ENCODE measurements around the gene ANXA4. TPM values are rescaled to one million over a fixed set of nuclear protein-coding genes. Genes with fewer than 3 reads are reported as not detected.

The ANXA4 gene
- total RNA-seq, 4 donors from 2014 or later: 106 to 216 (median 156) TPM

- no peak overlapping the region for H3K27ac ChIP-seq
- TF ChIP-seq CTCF (IDR thresholded peaks at IDR 0.05) (no peak), POLR2A (IDR thresholded peaks at IDR 0.05) (no peak)
- no peaks in the 10 kb centered on the region for H3K9me3 ChIP-seq
- no peak for DNase-seq
- H3K27me3 ChIP-seq: no peaks in the 10 kb centered on the region
- peaks cover 0 to 85% (median 0%) of the 10 kb centered on the region in 3 donors for H3K36me3 ChIP-seq
- no peak overlapping the region for H3K4me3 ChIP-seq
- H3K4me1 ChIP-seq: no peaks in the 10 kb centered on the region
Observed at GRCh38 chr2:69807821-69808540, 66.0 kb downstream of the ANXA4 start.

- Histone ChIP-seq H3K36me3 (peaks cover 0 to 81% (median 0%) of the 10 kb centered on the region in 3 donors), H3K27me3 (no peaks in the 10 kb centered on the region), H3K4me1 (no peaks in the 10 kb centered on the region), H3K4me3 (no peak overlapping the region), H3K27ac (no peak overlapping the region), H3K9me3 (no peaks in the 10 kb centered on the region)
- TF ChIP-seq CTCF (IDR thresholded peaks at IDR 0.05) (no peak), POLR2A (IDR thresholded peaks at IDR 0.05) (no peak)
- DNase-seq: no peak
Observed at GRCh38 chr2:69810550-69810949, 68.6 kb downstream of the ANXA4 start.

DNA sequence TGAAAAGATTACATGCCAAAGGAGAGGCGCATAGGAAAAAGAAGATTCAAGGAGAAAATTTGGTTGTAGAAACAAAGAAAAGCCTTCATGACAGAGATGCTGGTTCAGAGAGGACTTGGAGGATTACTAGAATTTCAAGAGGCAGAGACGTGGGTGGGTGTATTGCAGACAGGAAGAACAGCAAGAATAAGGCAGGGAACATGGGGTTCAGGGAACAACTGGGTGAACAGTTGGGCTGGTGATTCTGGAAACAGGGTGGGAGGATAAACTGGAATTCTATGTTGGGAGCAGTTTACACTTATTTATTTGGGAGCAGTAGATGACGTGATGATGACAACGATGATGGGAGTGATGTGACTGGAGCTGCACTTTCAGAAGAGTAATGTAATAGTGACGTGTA lies 69.1 kb downstream of the ANXA4 start:
- H3K36me3 ChIP-seq: peaks cover 0 to 79% (median 0%) of the 10 kb centered on the region in 3 donors

DNA sequence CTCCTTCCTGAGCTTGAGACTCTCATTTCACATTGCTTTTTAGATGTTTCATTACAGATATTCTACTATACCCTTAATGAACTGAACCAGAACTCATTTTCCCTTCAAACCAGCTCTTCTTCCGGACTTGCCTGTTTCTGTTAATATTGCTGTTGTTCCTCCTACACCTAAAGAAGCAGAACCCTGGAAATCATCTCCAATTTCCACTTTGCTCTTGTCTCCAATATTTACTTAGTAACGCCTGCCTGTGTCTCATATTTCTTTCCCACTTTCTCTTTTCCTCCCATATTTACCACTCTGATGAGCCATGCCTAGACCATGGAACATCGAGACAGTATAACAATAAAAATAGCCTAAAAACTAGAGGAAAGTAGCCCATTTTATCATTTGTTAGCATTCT lies 69.7 kb downstream of the ANXA4 start:
- no peak overlapping the region for H3K4me3 ChIP-seq
- no peak overlapping the region for H3K27ac ChIP-seq
- TF ChIP-seq CTCF (IDR thresholded peaks at IDR 0.05) (no peak), POLR2A (IDR thresholded peaks at IDR 0.05) (no peak)
- DNase-seq: no peak
- no peaks in the 10 kb centered on the region for H3K4me1 ChIP-seq
- no peaks in the 10 kb centered on the region for H3K27me3 ChIP-seq
- peaks cover 0 to 73% (median 0%) of the 10 kb centered on the region in 3 donors for H3K36me3 ChIP-seq
- H3K9me3 ChIP-seq: no peaks in the 10 kb centered on the region

More for the DNA sequence above, 69.1 kb downstream of the ANXA4 start:
- TF ChIP-seq POLR2A (IDR thresholded peaks at IDR 0.05) (no peak), CTCF (IDR thresholded peaks at IDR 0.05) (no peak)
- Histone ChIP-seq H3K27me3 (no peaks in the 10 kb centered on the region), H3K27ac (no peak overlapping the region), H3K4me3 (no peak overlapping the region), H3K9me3 (no peaks in the 10 kb centered on the region), H3K4me1 (no peaks in the 10 kb centered on the region)
- DNase-seq: no peak

- TF ChIP-seq POLR2A (IDR thresholded peaks at IDR 0.05) (no peak), CTCF (IDR thresholded peaks at IDR 0.05) (no peak)
- no peak overlapping the region for H3K4me3 ChIP-seq
- no peak overlapping the region for H3K27ac ChIP-seq
- DNase-seq: no peak
- no peaks in the 10 kb centered on the region for H3K4me1 ChIP-seq
- no peaks in the 10 kb centered on the region for H3K27me3 ChIP-seq
- H3K9me3 ChIP-seq: no peaks in the 10 kb centered on the region
- peaks cover 0 to 63% (median 3%) of the 10 kb centered on the region in 3 donors for H3K36me3 ChIP-seq
Observed at GRCh38 chr2:69815717-69816116, 73.8 kb downstream of the ANXA4 start.
